HepG2 (cell line): ENCODE results near the gene TMIGD2. TPM values are rescaled to one million over a fixed set of nuclear protein-coding genes. Genes with fewer than 3 reads are reported as not detected.

Source experiments
- ARNT ChIP-seq: fragments of 450-650 bp; IDR thresholded peaks from 2 replicates; pipeline ENCODE4 v1.6.1; 2017
- ATF7-NPFF ChIP-seq: sonication (generic); formaldehyde crosslinking; IDR thresholded peaks from 2 replicates; pipeline ENCODE4 v1.8.1; 2023; ENCODE audit warnings: mild to moderate bottlenecking, low read depth, missing genetic modification reagents, moderate library complexity
- CAMTA2 ChIP-seq: sonication (generic); formaldehyde crosslinking; IDR thresholded peaks from 2 replicates; pipeline ENCODE4 v1.4.0; 2020; ENCODE audit warnings: mild to moderate bottlenecking, missing genetic modification reagents, borderline replicate concordance
- JUNB ChIP-seq: sonication (generic); formaldehyde crosslinking; IDR thresholded peaks from 2 replicates; pipeline ENCODE4 v1.8.0; 2022; ENCODE audit warnings: missing genetic modification reagents, mild to moderate bottlenecking, borderline replicate concordance
- MTF1 ChIP-seq: sonication (generic); formaldehyde crosslinking; IDR thresholded peaks from 2 replicates; pipeline ENCODE4 v1.5.0; 2020; ENCODE audit warnings: missing genetic modification reagents
- NAIF1 ChIP-seq: sonication (generic); formaldehyde crosslinking; IDR thresholded peaks from 2 replicates; pipeline ENCODE4 v1.5.0; 2020; ENCODE audit warnings: mild to moderate bottlenecking, missing genetic modification reagents, borderline replicate concordance
- NCOR1 ChIP-seq: fragments of 200-600 bp; sonication (generic); IDR thresholded peaks from 2 replicates; pipeline ENCODE4 v1.7.0; 2017; ENCODE audit warnings: antibody characterized with exemption, low read length, borderline replicate concordance
- NONO ChIP-seq, 2 experiments: fragments of 450-650 bp in 1 of 2; sonication (generic) in 1 of 2; formaldehyde crosslinking in 1 of 2; IDR thresholded peaks in 1 of 2; conservative IDR thresholded peaks in 1 of 2; 2 replicates each; pipeline versions ENCODE4 v1.6.1 to v1.8.0; 2017 to 2022; ENCODE audit warnings: mild to moderate bottlenecking in 1 of 2, missing genetic modification reagents in 1 of 2, moderate library complexity in 1 of 2
- PHF20 ChIP-seq: sonication (generic); formaldehyde crosslinking; IDR thresholded peaks from 2 replicates; pipeline ENCODE4 v1.5.0; 2020; ENCODE audit warnings: mild to moderate bottlenecking, missing genetic modification reagents
- TAF1 ChIP-seq: sonication (generic); formaldehyde crosslinking; IDR thresholded peaks from 2 replicates; pipeline ENCODE4 v1.4.0; 2020; ENCODE audit warnings: missing genetic modification reagents
- ZFY ChIP-seq: sonication (generic); formaldehyde crosslinking; IDR thresholded peaks from 2 replicates; pipeline ENCODE4 v1.4.0; 2020; ENCODE audit warnings: missing genetic modification reagents
- ZKSCAN8 ChIP-seq: IDR thresholded peaks from 2 replicates; pipeline ENCODE4 v1.6.1; 2016; ENCODE audit warnings: borderline replicate concordance, missing genetic modification reagents, missing compliant biosample characterization
- ZNF160 ChIP-seq: sonication (generic); formaldehyde crosslinking; IDR thresholded peaks from 2 replicates; pipeline ENCODE4 v1.8.0; 2022; ENCODE audit warnings: mild to moderate bottlenecking, inconsistent platforms, missing genetic modification reagents
- ZNF274 ChIP-seq: sonication (generic); formaldehyde crosslinking; IDR thresholded peaks from 2 replicates; pipeline ENCODE4 v1.5.1; 2020; ENCODE audit warnings: mild to moderate bottlenecking, missing genetic modification reagents
- ZNF431 ChIP-seq: sonication (generic); formaldehyde crosslinking; IDR thresholded peaks from 2 replicates; pipeline ENCODE4 v1.9.0; 2022; ENCODE audit warnings: missing genetic modification reagents, low read depth, mild to moderate bottlenecking, borderline replicate concordance
- ZNF816 ChIP-seq: sonication (generic); formaldehyde crosslinking; IDR thresholded peaks from 2 replicates; pipeline ENCODE4 v1.8.0; 2022; ENCODE audit warnings: missing genetic modification reagents, mild to moderate bottlenecking, borderline replicate concordance
- ZSCAN25 ChIP-seq: sonication (generic); formaldehyde crosslinking; IDR thresholded peaks from 2 replicates; pipeline ENCODE4 v1.8.0; 2022; ENCODE audit warnings: mild to moderate bottlenecking, missing genetic modification reagents
- ZSCAN31 ChIP-seq: sonication (generic); formaldehyde crosslinking; IDR thresholded peaks from 2 replicates; pipeline ENCODE4 v1.5.0; 2020; ENCODE audit warnings: low read depth, mild to moderate bottlenecking, missing genetic modification reagents
- polyA plus RNA-seq, 8 experiments: library from polyadenylated mRNA; depleted of rRNA in 3 of 8; stranded (reverse) in 7 of 8; unstranded in 1 of 8; fragments of >200 nt; fragmentation: Illumina TruSeq in 4 of 8; extraction: Trizol in 4 of 8; gene quantifications; 2 replicates each; pipeline versions ENCODE4 v1.2.1 to v1.2.3, GENCODE V29; 2011 to 2016; ENCODE audit warnings: low read depth in 4 of 8, missing spikeins in 1 of 8, mixed read lengths in 1 of 8; ENCODE audit not compliant: insufficient read depth in 1 of 8
- total RNA-seq, 5 experiments: library from RNA; depleted of rRNA; stranded (reverse); fragments of >200 nt; fragmentation: Illumina TruSeq; extraction: Trizol; gene quantifications; 2 replicates each; pipeline ENCODE4 v1.2.3, GENCODE V29; 2016; ENCODE audit warnings: low read depth in 1 of 5
- TF ChIP-seq, protein P1 (sequence below): sonication (generic); formaldehyde crosslinking; IDR thresholded peaks from 2 replicates; pipeline ENCODE4 v1.5.1; 2020; ENCODE audit warnings: mild to moderate bottlenecking, moderate library complexity, missing genetic modification reagents
- TF ChIP-seq, protein P2 (sequence below): sonication (generic); formaldehyde crosslinking; IDR thresholded peaks from 2 replicates; pipeline ENCODE4 v1.4.0; 2020; ENCODE audit warnings: mild to moderate bottlenecking, missing genetic modification reagents
- TF ChIP-seq, protein P3 (sequence below): sonication (generic); formaldehyde crosslinking; IDR thresholded peaks from 2 replicates; pipeline ENCODE4 v1.4.0; 2020; ENCODE audit warnings: missing genetic modification reagents

Gene TMIGD2
- total and polyA plus RNA-seq, 2 of the 13 experiments (the other 11 are each of a cell fraction or from before 2014, with no cell fraction given) = 0.11 to 1.0 TPM

DNA sequence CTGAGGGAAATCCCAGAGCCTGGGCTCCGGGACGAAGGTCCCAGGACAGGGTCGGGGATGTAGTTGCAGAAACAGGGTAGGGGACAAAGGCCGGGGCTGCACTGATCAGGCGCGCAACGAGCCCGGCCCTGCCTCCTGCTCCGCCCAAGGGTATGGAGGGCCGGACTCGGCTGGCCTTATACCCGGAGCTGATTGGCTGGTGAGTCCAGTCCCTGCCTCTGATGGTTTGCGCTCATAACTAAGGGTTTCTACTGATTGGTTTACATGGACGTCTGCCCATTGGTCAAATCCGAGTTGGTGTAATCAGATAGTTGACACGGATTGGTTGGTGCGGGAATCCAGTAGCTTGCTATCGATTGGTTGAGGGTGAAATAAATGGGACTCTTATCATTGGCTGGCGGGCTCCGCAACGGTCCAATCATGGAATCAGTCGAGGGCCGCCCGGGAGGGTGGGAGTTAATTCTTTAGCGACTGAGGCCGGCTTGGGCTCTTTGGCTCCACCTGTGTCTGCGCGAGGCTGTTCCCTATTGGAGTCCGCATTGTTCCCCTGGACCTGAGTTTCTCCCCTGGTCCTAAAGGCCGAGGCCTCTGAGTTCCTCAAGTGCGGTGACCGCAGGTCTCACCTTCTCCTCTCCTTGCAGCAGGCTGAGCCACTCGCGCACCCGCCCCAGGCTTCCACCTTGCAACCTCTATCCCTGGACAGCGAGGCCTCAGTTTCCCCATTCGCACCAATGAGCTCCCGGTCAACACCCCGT, 40.6 kb upstream of the TMIGD2 start (continued):
- TF ChIP-seq ZFY (peak; percentile 67), PHF20 (CRISPR knock-in tag) (peak; percentile 64; the same call in 1 of the 2 replicates), ATF7-NPFF (CRISPR knock-in tag) (no peak), ZNF274 (CRISPR knock-in tag) (no peak; the same call in 1 of the 2 replicates), NAIF1 (CRISPR knock-in tag) (no peak; the same call in 1 of the 2 replicates), CAMTA2 (CRISPR knock-in tag) (no peak), ZSCAN25 (CRISPR knock-in tag) (peak; percentile 78; the same call in 1 of the 2 replicates), NONO (IDR thresholded peaks at IDR 0.05) (no peak), NONO (CRISPR knock-in tag; conservative IDR thresholded peaks at IDR 0.05) (peak; percentile 49; the same call in 1 of the 2 replicates), ZNF431 (0 out of 2 replicates have a peak, but pooled peaks have one; percentile 36), ZKSCAN8 (CRISPR knock-in tag) (no peak), ZNF816 (CRISPR knock-in tag) (peak; percentile 77), MTF1 (no peak), ZNF160 (CRISPR knock-in tag) (0 out of 2 replicates have a peak, but pooled peaks have one; percentile 71), NCOR1 (peak; percentile 14; the same call in 1 of the 2 replicates), JUNB (no peak), TAF1 (peak; percentile 83), ARNT (no peak), ZSCAN31 (CRISPR knock-in tag) (peak; percentile 92; the same call in 1 of the 2 replicates)
- TF ChIP-seq, protein P1, sequence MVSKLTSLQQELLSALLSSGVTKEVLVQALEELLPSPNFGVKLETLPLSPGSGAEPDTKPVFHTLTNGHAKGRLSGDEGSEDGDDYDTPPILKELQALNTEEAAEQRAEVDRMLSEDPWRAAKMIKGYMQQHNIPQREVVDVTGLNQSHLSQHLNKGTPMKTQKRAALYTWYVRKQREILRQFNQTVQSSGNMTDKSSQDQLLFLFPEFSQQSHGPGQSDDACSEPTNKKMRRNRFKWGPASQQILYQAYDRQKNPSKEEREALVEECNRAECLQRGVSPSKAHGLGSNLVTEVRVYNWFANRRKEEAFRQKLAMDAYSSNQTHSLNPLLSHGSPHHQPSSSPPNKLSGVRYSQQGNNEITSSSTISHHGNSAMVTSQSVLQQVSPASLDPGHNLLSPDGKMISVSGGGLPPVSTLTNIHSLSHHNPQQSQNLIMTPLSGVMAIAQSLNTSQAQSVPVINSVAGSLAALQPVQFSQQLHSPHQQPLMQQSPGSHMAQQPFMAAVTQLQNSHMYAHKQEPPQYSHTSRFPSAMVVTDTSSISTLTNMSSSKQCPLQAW = no peak; the same call in 1 of the 2 replicates
- TF ChIP-seq, protein P2, sequence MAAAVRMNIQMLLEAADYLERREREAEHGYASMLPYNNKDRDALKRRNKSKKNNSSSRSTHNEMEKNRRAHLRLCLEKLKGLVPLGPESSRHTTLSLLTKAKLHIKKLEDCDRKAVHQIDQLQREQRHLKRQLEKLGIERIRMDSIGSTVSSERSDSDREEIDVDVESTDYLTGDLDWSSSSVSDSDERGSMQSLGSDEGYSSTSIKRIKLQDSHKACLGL (CRISPR knock-in tag) = peak; percentile 54; the same call in 1 of the 2 replicates
- TF ChIP-seq, protein P3, sequence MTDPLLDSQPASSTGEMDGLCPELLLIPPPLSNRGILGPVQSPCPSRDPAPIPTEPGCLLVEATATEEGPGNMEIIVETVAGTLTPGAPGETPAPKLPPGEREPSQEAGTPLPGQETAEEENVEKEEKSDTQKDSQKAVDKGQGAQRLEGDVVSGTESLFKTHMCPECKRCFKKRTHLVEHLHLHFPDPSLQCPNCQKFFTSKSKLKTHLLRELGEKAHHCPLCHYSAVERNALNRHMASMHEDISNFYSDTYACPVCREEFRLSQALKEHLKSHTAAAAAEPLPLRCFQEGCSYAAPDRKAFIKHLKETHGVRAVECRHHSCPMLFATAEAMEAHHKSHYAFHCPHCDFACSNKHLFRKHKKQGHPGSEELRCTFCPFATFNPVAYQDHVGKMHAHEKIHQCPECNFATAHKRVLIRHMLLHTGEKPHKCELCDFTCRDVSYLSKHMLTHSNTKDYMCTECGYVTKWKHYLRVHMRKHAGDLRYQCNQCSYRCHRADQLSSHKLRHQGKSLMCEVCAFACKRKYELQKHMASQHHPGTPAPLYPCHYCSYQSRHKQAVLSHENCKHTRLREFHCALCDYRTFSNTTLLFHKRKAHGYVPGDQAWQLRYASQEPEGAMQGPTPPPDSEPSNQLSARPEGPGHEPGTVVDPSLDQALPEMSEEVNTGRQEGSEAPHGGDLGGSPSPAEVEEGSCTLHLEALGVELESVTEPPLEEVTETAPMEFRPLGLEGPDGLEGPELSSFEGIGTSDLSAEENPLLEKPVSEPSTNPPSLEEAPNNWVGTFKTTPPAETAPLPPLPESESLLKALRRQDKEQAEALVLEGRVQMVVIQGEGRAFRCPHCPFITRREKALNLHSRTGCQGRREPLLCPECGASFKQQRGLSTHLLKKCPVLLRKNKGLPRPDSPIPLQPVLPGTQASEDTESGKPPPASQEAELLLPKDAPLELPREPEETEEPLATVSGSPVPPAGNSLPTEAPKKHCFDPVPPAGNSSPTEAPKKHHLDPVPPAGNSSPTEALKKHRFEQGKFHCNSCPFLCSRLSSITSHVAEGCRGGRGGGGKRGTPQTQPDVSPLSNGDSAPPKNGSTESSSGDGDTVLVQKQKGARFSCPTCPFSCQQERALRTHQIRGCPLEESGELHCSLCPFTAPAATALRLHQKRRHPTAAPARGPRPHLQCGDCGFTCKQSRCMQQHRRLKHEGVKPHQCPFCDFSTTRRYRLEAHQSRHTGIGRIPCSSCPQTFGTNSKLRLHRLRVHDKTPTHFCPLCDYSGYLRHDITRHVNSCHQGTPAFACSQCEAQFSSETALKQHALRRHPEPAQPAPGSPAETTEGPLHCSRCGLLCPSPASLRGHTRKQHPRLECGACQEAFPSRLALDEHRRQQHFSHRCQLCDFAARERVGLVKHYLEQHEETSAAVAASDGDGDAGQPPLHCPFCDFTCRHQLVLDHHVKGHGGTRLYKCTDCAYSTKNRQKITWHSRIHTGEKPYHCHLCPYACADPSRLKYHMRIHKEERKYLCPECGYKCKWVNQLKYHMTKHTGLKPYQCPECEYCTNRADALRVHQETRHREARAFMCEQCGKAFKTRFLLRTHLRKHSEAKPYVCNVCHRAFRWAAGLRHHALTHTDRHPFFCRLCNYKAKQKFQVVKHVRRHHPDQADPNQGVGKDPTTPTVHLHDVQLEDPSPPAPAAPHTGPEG (CRISPR knock-in tag) = peak; percentile 59; the same call in 1 of the 2 replicates
